HL-60 (cell line): ENCODE results near the gene RXFP4.

Source experiments
- CTCF ChIP-seq: IDR thresholded peaks from one replicate; pipeline ENCODE4 v1.5.1; 2011; ENCODE audit warnings: low read length, control low read depth, inconsistent platforms; ENCODE audit not compliant: insufficient read depth
- GABPA ChIP-seq: IDR thresholded peaks from 2 replicates; pipeline ENCODE4 v1.6.1; 2012; ENCODE audit warnings: low read depth
- TF ChIP-seq, protein P1 (sequence below): IDR thresholded peaks from 2 replicates; pipeline ENCODE4 v1.6.1; 2012; ENCODE audit warnings: low read depth; ENCODE audit not compliant: insufficient replicate concordance

DNA sequence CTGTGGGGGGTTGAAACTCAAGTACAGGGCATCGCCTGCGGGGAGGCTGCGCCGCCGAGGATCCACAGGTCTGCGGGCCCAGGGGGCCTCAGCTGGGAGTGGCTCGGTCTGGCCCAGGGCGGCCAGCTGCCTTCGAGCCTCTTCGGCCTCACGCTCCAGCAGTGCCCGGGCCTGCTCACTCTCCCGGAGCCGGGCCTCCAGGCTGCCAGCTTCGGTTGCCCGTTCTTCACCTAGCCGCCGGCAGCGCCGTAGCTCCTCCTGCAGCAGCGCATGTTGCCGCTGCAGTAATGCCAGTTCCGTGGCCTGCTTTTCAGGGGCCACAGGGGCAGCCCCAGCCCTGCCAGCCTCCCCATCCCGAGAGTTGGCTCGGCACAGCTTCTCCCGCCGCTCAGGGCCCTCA is 9.4 kb downstream of the RXFP4 start:
- TF ChIP-seq CTCF (no peak), GABPA (no peak)
- TF ChIP-seq, protein P1, sequence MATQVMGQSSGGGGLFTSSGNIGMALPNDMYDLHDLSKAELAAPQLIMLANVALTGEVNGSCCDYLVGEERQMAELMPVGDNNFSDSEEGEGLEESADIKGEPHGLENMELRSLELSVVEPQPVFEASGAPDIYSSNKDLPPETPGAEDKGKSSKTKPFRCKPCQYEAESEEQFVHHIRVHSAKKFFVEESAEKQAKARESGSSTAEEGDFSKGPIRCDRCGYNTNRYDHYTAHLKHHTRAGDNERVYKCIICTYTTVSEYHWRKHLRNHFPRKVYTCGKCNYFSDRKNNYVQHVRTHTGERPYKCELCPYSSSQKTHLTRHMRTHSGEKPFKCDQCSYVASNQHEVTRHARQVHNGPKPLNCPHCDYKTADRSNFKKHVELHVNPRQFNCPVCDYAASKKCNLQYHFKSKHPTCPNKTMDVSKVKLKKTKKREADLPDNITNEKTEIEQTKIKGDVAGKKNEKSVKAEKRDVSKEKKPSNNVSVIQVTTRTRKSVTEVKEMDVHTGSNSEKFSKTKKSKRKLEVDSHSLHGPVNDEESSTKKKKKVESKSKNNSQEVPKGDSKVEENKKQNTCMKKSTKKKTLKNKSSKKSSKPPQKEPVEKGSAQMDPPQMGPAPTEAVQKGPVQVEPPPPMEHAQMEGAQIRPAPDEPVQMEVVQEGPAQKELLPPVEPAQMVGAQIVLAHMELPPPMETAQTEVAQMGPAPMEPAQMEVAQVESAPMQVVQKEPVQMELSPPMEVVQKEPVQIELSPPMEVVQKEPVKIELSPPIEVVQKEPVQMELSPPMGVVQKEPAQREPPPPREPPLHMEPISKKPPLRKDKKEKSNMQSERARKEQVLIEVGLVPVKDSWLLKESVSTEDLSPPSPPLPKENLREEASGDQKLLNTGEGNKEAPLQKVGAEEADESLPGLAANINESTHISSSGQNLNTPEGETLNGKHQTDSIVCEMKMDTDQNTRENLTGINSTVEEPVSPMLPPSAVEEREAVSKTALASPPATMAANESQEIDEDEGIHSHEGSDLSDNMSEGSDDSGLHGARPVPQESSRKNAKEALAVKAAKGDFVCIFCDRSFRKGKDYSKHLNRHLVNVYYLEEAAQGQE: no peak
